ENCODE measurements around the gene PXK. TPM values are rescaled to one million over a fixed set of nuclear protein-coding genes. Genes with fewer than 3 reads are reported as not detected.
A peak's percentile ranks its signal among the peaks of the same experiment; 100 is the strongest.

PXK gene
- total and polyA plus RNA-seq, 7 experiments from 2014 or later: 17.3 to 38.9 (median 23.1) TPM

- Histone ChIP-seq H3K36me3 (ENCODE audit: control insufficient read depth in 2 of 3, insufficient read depth in 3 of 3, low read length in 3 of 3) (peaks cover 0 to 26% (median 0%) of the 10 kb centered on the region in 3 experiments), H3K4me1 (ENCODE audit: control insufficient read depth in 2 of 2, insufficient read depth in 2 of 2, low read length in 2 of 2) (no peaks in the 10 kb centered on the region), H3K27me3 (ENCODE audit: control insufficient read depth in 2 of 2, insufficient read depth in 2 of 2, low read length in 2 of 2) (no peaks in the 10 kb centered on the region), H3K9me3 (ENCODE audit: control insufficient read depth in 2 of 3, low read length in 3 of 3) (no peaks in the 10 kb centered on the region), H3K4me3 (ENCODE audit: low read length) (no peak overlapping the region), H3K27ac (ENCODE audit: low read depth, low read length) (no peak overlapping the region)
- DNase-seq (no peak), ATAC-seq (no peak)
- H3K27ac Mint-ChIP-seq: peak overlapping the region in 2 of 9 donors; percentile 1 to 33
- CTCF ChIA-PET: no interaction called here
- H3K4me3 Mint-ChIP-seq: no peak overlapping the region
- H3K4me1 Mint-ChIP-seq: peaks cover 0 to 34% (median 6%) of the 10 kb centered on the region in 7 donors
- no peaks in the 10 kb centered on the region for H3K9me3 Mint-ChIP-seq
- intact Hi-C loops (cut with micrococcal nuclease): no loop called here
- peaks cover 0 to 29% (median 5%) of the 10 kb centered on the region in 5 donors for H3K36me3 Mint-ChIP-seq
- POLR2A ChIA-PET: no interaction called here
- no peaks in the 10 kb centered on the region for H3K27me3 Mint-ChIP-seq
Measured at GRCh38 chr3:58384381-58385090, 51.8 kb downstream of the PXK start.

GRCh38 chr3:58386626-58387365 is 54.1 kb downstream of the PXK start:
- Histone ChIP-seq H3K4me3 (ENCODE audit: low read length) (no peak overlapping the region), H3K9me3 (ENCODE audit: control insufficient read depth in 2 of 3, low read length in 3 of 3) (no peaks in the 10 kb centered on the region), H3K4me1 (ENCODE audit: control insufficient read depth in 2 of 2, insufficient read depth in 2 of 2, low read length in 2 of 2) (no peaks in the 10 kb centered on the region), H3K27ac (ENCODE audit: low read depth, low read length) (no peak overlapping the region), H3K36me3 (ENCODE audit: control insufficient read depth in 2 of 3, insufficient read depth in 3 of 3, low read length in 3 of 3) (peaks cover 0 to 26% (median 0%) of the 10 kb centered on the region in 3 experiments), H3K27me3 (ENCODE audit: control insufficient read depth in 2 of 2, insufficient read depth in 2 of 2, low read length in 2 of 2) (no peaks in the 10 kb centered on the region)
- H3K27ac Mint-ChIP-seq: peak overlapping the region in 3 of 9 donors; percentile 21 to 66 (median 30)
- intact Hi-C loops (cut with micrococcal nuclease): no loop called here
- DNase-seq: no peak
- H3K27me3 Mint-ChIP-seq: no peaks in the 10 kb centered on the region
- H3K36me3 Mint-ChIP-seq: peaks cover 0 to 35% (median 7%) of the 10 kb centered on the region in 5 donors
- ATAC-seq: no peak
- peak overlapping the region in 1 of 10 donors; percentile 24 for H3K4me3 Mint-ChIP-seq
- peaks cover 0 to 30% (median 6%) of the 10 kb centered on the region in 7 donors for H3K4me1 Mint-ChIP-seq
- H3K9me3 Mint-ChIP-seq: no peaks in the 10 kb centered on the region
- CTCF ChIA-PET: no interaction called here
- POLR2A ChIA-PET: interaction anchor here (0.5 kb wide), 1 partner anchor 46 kb away, joined by 6 read pairs; no protein-coding TSS in a partner anchor

- H3K36me3 ChIP-seq (ENCODE audit: control insufficient read depth in 2 of 3, insufficient read depth in 3 of 3, low read length in 3 of 3): peaks cover 0 to 26% (median 0%) of the 10 kb centered on the region in 3 experiments
- Mint-ChIP-seq H3K27me3 (no peaks in the 10 kb centered on the region), H3K9me3 (no peaks in the 10 kb centered on the region), H3K4me3 (no peak overlapping the region), H3K4me1 (peaks cover 0 to 30% (median 6%) of the 10 kb centered on the region in 7 donors), H3K27ac (peak overlapping the region in 4 of 9 donors; percentile 13 to 66 (median 26)), H3K36me3 (peaks cover 0 to 34% (median 11%) of the 10 kb centered on the region in 5 donors)
- no peak overlapping the region for H3K4me3 ChIP-seq (ENCODE audit: low read length)
- H3K27me3 ChIP-seq (ENCODE audit: control insufficient read depth in 2 of 2, insufficient read depth in 2 of 2, low read length in 2 of 2): no peaks in the 10 kb centered on the region
- no peaks in the 10 kb centered on the region for H3K4me1 ChIP-seq (ENCODE audit: control insufficient read depth in 2 of 2, insufficient read depth in 2 of 2, low read length in 2 of 2)
- ChIA-PET POLR2A (no interaction called here), CTCF (no interaction called here)
- intact Hi-C loops (cut with micrococcal nuclease): no loop called here
- no peaks in the 10 kb centered on the region for H3K9me3 ChIP-seq (ENCODE audit: control insufficient read depth in 2 of 3, low read length in 3 of 3)
- DNase-seq (no peak), ATAC-seq (no peak)
- no peak overlapping the region for H3K27ac ChIP-seq (ENCODE audit: low read depth, low read length)
Measured at GRCh38 chr3:58387650-58388546, 55.2 kb downstream of the PXK start.

GRCh38 chr3:58388550-58389091 is 55.9 kb downstream of the PXK start:
- Histone ChIP-seq H3K36me3 (ENCODE audit: control insufficient read depth in 2 of 3, insufficient read depth in 3 of 3, low read length in 3 of 3) (peaks cover 0 to 22% (median 0%) of the 10 kb centered on the region in 3 experiments), H3K9me3 (ENCODE audit: control insufficient read depth in 2 of 3, low read length in 3 of 3) (no peaks in the 10 kb centered on the region), H3K27ac (ENCODE audit: low read depth, low read length) (no peak overlapping the region), H3K4me3 (ENCODE audit: low read length) (no peak overlapping the region), H3K27me3 (ENCODE audit: control insufficient read depth in 2 of 2, insufficient read depth in 2 of 2, low read length in 2 of 2) (no peaks in the 10 kb centered on the region), H3K4me1 (ENCODE audit: control insufficient read depth in 2 of 2, insufficient read depth in 2 of 2, low read length in 2 of 2) (no peaks in the 10 kb centered on the region)
- ChIA-PET POLR2A (no interaction called here), CTCF (no interaction called here)
- intact Hi-C loops (cut with micrococcal nuclease): no loop called here
- Mint-ChIP-seq H3K36me3 (peaks cover 0 to 30% (median 11%) of the 10 kb centered on the region in 5 donors), H3K27me3 (no peaks in the 10 kb centered on the region), H3K4me1 (peaks cover 0 to 30% (median 6%) of the 10 kb centered on the region in 7 donors), H3K4me3 (no peak overlapping the region), H3K9me3 (no peaks in the 10 kb centered on the region), H3K27ac (peak overlapping the region in 1 of 9 donors; percentile 30)
- no peak for ATAC-seq
- no peak for DNase-seq

- DNase-seq (no peak), ATAC-seq (no peak)
- Mint-ChIP-seq H3K4me3 (no peak overlapping the region), H3K9me3 (no peaks in the 10 kb centered on the region), H3K36me3 (peaks cover 0 to 39% (median 13%) of the 10 kb centered on the region in 5 donors), H3K27me3 (no peaks in the 10 kb centered on the region), H3K27ac (peak overlapping the region in 1 of 9 donors; percentile 14), H3K4me1 (peaks cover 0 to 27% (median 6%) of the 10 kb centered on the region in 7 donors)
- POLR2A ChIA-PET: no interaction called here
- CTCF ChIA-PET: no interaction called here
- H3K4me3 ChIP-seq (ENCODE audit: low read length): no peak overlapping the region
- no peaks in the 10 kb centered on the region for H3K4me1 ChIP-seq (ENCODE audit: control insufficient read depth in 2 of 2, insufficient read depth in 2 of 2, low read length in 2 of 2)
- H3K9me3 ChIP-seq (ENCODE audit: control insufficient read depth in 2 of 3, low read length in 3 of 3): no peaks in the 10 kb centered on the region
- H3K27me3 ChIP-seq (ENCODE audit: control insufficient read depth in 2 of 2, insufficient read depth in 2 of 2, low read length in 2 of 2): no peaks in the 10 kb centered on the region
- no peak overlapping the region for H3K27ac ChIP-seq (ENCODE audit: low read depth, low read length)
- peaks cover 0 to 31% (median 8%) of the 10 kb centered on the region in 3 experiments for H3K36me3 ChIP-seq (ENCODE audit: control insufficient read depth in 2 of 3, insufficient read depth in 3 of 3, low read length in 3 of 3)
- intact Hi-C loops (cut with micrococcal nuclease): no loop called here
Measured at GRCh38 chr3:58391156-58391865, 58.6 kb downstream of the PXK start.

Data from naive thymus-derived CD4-positive, alpha-beta T cell (primary cell).